ENCODE data around the gene CD14. TPM values are rescaled to one million over a fixed set of nuclear protein-coding genes. Genes with fewer than 3 reads are reported as not detected.
"Not testable (repeated sequence)": the region's sequence is repeated elsewhere in the genome, so short reads cannot be mapped to it uniquely, and the experiment has no call there.

Gene CD14
- total RNA-seq, 4 donors from 2014 or later, result 12.2 to 22.9 (median 16.1) TPM

GRCh38 chr5:140642718-140643117 lies 9.7 kb upstream of the CD14 start:
- Histone ChIP-seq H3K27me3 (no peaks in the 10 kb centered on the region), H3K9me3 (no peaks in the 10 kb centered on the region), H3K36me3 (peaks cover 0 to 29% of the 10 kb centered on the region in 2 donors), H3K4me1 (peaks cover 19 to 22% of the 10 kb centered on the region in 2 donors), H3K27ac (peak overlapping the region in 1 of 4 donors; percentile 11), H3K4me3 (no peak overlapping the region)
- DNase-seq (no peak), ATAC-seq (no peak)
- in situ Hi-C loops (cut with MboI; ENCODE audit: low sequenced_read_pairs in 4 of 4) (loop anchor here (5.0 to 10.0 kb wide), 3 partner anchors 75 to 238 kb away; partner anchors contain the start of genes EIF4EBP3 (in 2 of the 4) and ANKHD1 (in 1 of the 4)), intact Hi-C loops (cut with DNase I; ENCODE audit: low total_unique reads) (no loop called here)
- TF ChIP-seq POLR2A (IDR thresholded peaks at IDR 0.05) (no peak), CTCF (IDR thresholded peaks at IDR 0.05 in 4 of 5, conservative IDR thresholded peaks at IDR 0.05 in 1 of 5) (no peak)

- Histone ChIP-seq H3K4me3 (no peak overlapping the region), H3K9me3 (no peaks in the 10 kb centered on the region), H3K4me1 (peaks cover 18% of the 10 kb centered on the region in 2 donors), H3K36me3 (peaks cover 0 to 29% of the 10 kb centered on the region in 2 donors), H3K27me3 (no peaks in the 10 kb centered on the region), H3K27ac (no peak overlapping the region)
- in situ Hi-C loops (cut with MboI; ENCODE audit: low sequenced_read_pairs in 4 of 4), result loop anchor here (5.0 to 10.0 kb wide), 3 partner anchors 74 to 237 kb away; partner anchors contain the start of genes EIF4EBP3 (in 2 of the 4) and ANKHD1 (in 1 of the 4)
- ATAC-seq (no peak), DNase-seq (no peak)
- intact Hi-C loops (cut with DNase I; ENCODE audit: low total_unique reads), result no loop called here
- TF ChIP-seq CTCF (IDR thresholded peaks at IDR 0.05 in 4 of 5, conservative IDR thresholded peaks at IDR 0.05 in 1 of 5), result no peak
- TF ChIP-seq POLR2A (IDR thresholded peaks at IDR 0.05), result no peak
Observed at GRCh38 chr5:140641716-140642115, 8.7 kb upstream of the CD14 start.

- peaks cover 11% of the 10 kb centered on the region in 2 donors for H3K4me1 ChIP-seq
- peak; percentile 94 for ATAC-seq
- intact Hi-C loops (cut with DNase I; ENCODE audit: low total_unique reads), result loop anchor here (1.0 to 5.0 kb wide), 5 partner anchors 67 to 267 kb away; partner anchors contain the start of genes ANKHD1, APBB3, EIF4EBP3 and SLC35A4
- H3K9me3 ChIP-seq, result no peaks in the 10 kb centered on the region
- peaks cover 0 to 15% of the 10 kb centered on the region in 2 donors for H3K36me3 ChIP-seq
- in situ Hi-C loops (cut with MboI; ENCODE audit: low sequenced_read_pairs in 4 of 4), result loop anchor here in 2 of 4 donors (10.0 kb wide), 2 partner anchors 55 to 65 kb away; no protein-coding TSS in a partner anchor
- H3K27ac ChIP-seq, result peak within 1 kb of the TSS; percentile 90 to 97 (median 91)
- peak within 1 kb of the TSS; percentile 78 to 96 (median 86) for H3K4me3 ChIP-seq
- H3K27me3 ChIP-seq, result no peaks in the 10 kb centered on the region
- DNase-seq, result peak; percentile 96
- TF ChIP-seq POLR2A (IDR thresholded peaks at IDR 0.05) (peak; percentile 57 to 70), CTCF (IDR thresholded peaks at IDR 0.05 in 4 of 5, conservative IDR thresholded peaks at IDR 0.05 in 1 of 5) (peak; percentile 49 to 77 (median 53))
Observed at GRCh38 chr5:140639148-140639981, 6.4 kb upstream of the CD14 start, which contains the start of gene TMCO6. TMCO6 (plus strand) TSS chr5:140639451; CDS start chr5:140639528, 77 bp downstream.

- H3K4me1 ChIP-seq, result peaks cover 11% of the 10 kb centered on the region in 2 donors
- not testable (repeated sequence) for H3K27me3 ChIP-seq, H3K36me3 ChIP-seq, ATAC-seq, DNase-seq, H3K9me3 ChIP-seq
- in situ Hi-C loops (cut with MboI; ENCODE audit: low sequenced_read_pairs in 4 of 4), result loop anchor here in 2 of 4 donors (10.0 kb wide), 2 partner anchors 54 to 64 kb away; no protein-coding TSS in a partner anchor
- peak overlapping the region; percentile 90 to 97 (median 91) for H3K27ac ChIP-seq
- intact Hi-C loops (cut with DNase I; ENCODE audit: low total_unique reads), result loop anchor here (1.0 to 5.0 kb wide), 5 partner anchors 68 to 267 kb away; partner anchors contain the start of genes ANKHD1, APBB3, EIF4EBP3 and SLC35A4
- H3K4me3 ChIP-seq, result peak overlapping the region; percentile 78 to 96 (median 86)
Observed at GRCh38 chr5:140638898-140639147, 5.8 kb upstream of the CD14 start.
